ENCODE measurements around the gene HSPB9. TPM values are rescaled to one million over a fixed set of nuclear protein-coding genes. Genes with fewer than 3 reads are reported as not detected.

Gene HSPB9
- total and polyA plus RNA-seq, 2 of the 8 experiments (the other 6 are each of a cell fraction or from before 2014, with no cell fraction given): 0.27 to 0.30 TPM

DNA sequence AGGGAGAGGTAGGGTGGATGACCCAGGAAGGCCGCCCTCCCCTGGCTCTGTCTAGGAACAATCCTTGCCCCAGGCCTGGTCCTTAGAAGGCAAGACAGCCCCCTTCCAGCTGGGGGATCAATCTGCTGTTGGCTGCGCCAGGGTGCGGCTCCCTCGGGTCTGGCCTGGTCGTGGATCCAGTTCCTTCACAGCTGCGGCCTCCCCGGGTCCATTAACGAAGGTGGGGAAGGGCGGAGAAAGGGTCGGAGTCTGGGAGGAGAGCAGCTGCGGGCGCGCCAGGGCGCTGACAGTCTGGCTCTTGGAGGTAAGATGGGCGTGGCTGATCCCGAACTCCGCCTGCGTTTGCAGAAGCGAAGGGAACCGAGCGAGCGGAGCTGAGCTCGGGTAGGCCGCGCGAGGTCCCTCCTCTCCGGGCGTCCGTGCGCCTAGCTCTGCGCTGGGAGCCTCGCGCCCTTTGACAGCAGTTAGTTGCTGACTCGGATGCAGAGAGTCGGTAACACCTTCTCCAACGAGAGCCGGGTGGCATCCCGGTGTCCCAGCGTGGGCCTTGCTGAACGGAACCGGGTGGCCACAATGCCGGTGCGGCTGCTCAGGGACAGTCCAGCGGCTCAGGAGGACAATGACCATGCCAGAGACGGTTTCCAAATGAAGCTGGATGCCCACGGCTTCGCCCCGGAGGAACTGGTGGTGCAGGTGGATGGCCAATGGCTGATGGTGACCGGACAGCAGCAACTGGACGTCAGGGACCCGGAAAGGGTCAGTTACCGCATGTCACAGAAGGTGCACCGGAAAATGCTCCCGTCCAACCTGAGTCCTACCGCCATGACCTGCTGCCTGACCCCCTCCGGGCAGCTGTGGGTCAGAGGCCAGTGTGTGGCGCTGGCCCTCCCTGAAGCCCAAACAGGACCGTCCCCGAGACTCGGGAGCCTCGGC is at the start of gene HSPB9 (continued):
- TF ChIP-seq KDM1A (IDR thresholded peaks at IDR 0.05; ENCODE audit: borderline replicate concordance, low read length) (no peak; the same call in 1 of the 2 replicates), RBBP5 (IDR thresholded peaks at IDR 0.05; ENCODE audit: borderline replicate concordance, low read depth, low read length) (0 out of 2 replicates have a peak, but pooled peaks have one; percentile 42), HDAC2 (IDR thresholded peaks at IDR 0.05; ENCODE audit: borderline replicate concordance in 1 of 2, low read depth in 2 of 2, low read length in 2 of 2) (no peak), TCF12 (IDR thresholded peaks at IDR 0.05; ENCODE audit: low read depth, low read length) (no peak), SIN3A (conservative IDR thresholded peaks at IDR 0.05 in 1 of 2, IDR thresholded peaks at IDR 0.05 in 1 of 2; ENCODE audit: low read depth in 1 of 2, low read length in 2 of 2) (peak in 1 of 2 experiments; percentile 82; a peak in 1 of 4 replicates), TAF1 (IDR thresholded peaks at IDR 0.05; ENCODE audit: low read depth, low read length) (0 out of 2 replicates have a peak, but pooled peaks have one; percentile 27), NRF1 (IDR thresholded peaks at IDR 0.05; ENCODE audit: low read depth, low read length) (no peak), JUND (IDR thresholded peaks at IDR 0.05; ENCODE audit: low read length) (no peak), PHF8 (conservative IDR thresholded peaks at IDR 0.05; ENCODE audit: low read depth, low read length) (no peak), GTF2F1 (IDR thresholded peaks at IDR 0.05; ENCODE audit: borderline replicate concordance, low read depth, low read length) (no peak), TBP (IDR thresholded peaks at IDR 0.05; ENCODE audit: low read depth, low read length) (peak; percentile 80), EP300 (IDR thresholded peaks at IDR 0.05; ENCODE audit: borderline replicate concordance in 1 of 2, low read depth in 2 of 2, low read length in 2 of 2) (no peak), BCL11A (IDR thresholded peaks at IDR 0.05; ENCODE audit: low read depth in 2 of 2, low read length in 2 of 2) (no peak), SIX5 (IDR thresholded peaks at IDR 0.05; ENCODE audit: low read depth, low read length) (no peak)
- TF ChIP-seq, protein P1, sequence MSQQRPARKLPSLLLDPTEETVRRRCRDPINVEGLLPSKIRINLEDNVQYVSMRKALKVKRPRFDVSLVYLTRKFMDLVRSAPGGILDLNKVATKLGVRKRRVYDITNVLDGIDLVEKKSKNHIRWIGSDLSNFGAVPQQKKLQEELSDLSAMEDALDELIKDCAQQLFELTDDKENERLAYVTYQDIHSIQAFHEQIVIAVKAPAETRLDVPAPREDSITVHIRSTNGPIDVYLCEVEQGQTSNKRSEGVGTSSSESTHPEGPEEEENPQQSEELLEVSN (IDR thresholded peaks at IDR 0.05): no peak

All from H1 (cell line).